Non-pigmented ciliary epithelial cell (primary cell): ENCODE data around the gene PSMD6.

Experiments used
- DNase-seq: peaks from one replicate; pipeline ENCODE4 v3.0.0-alpha.2; 2010; ENCODE audit warnings: low read depth

PSMD6 gene

DNA sequence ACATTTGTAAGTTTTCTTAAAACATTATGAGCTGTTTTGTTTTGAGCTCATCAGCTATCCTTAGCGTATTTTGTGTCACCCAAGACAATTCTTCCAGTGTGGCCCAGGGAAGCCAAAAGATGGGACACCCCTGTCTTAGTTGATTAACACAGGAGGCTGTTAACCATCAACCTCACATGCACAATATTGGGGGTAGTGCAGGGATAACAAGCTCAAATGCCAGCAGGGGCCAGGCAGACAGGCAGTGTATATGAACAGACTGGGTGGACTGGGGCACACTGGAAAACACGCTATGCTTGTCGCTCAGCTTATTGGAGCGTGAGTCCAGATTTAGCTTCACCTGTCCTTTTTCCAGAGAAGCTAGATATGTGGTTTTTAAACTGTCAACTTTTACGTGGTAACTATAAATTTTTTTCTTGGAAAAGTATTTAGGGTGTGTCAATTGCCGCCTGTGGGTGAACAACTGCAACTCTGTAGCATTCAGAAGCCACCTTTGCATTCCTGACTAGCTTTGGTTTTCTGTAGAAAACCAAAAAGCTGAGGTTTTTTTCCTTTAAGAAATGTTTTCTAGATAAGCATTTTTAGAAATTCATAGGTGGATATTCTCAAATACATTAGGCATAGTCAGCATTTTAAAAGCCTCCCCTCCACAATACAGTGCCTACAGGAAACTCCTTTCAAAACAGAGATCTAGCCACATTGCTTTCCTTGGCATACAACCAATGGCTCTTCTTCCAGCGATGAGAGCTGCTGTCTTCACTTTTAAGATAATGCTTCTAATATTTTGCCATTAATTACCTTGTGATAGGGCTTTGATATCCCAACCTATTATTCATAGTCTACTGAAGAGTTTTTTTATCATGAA is 14.6 kb downstream of the PSMD6 start:
- DNase-seq = no peak

DNA sequence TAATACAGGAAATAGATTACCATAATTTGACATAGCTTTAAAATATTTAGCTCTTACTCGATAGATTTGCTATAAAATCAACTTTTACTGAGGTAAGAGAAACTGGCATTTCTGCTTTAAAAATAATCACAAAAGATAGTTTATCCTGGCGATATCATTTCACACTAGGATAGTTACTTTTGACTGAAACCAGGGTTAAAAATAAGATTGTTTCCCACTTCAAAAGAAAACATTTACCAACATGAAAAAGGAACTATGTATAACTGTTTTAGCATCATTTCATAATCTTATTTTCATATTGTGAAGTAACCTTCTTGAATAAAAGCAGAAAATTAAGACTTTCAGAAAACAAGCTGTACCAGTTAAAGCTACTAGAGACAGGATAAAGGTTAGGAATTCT is 15.3 kb downstream of the PSMD6 start:
- DNase-seq = no peak

DNA sequence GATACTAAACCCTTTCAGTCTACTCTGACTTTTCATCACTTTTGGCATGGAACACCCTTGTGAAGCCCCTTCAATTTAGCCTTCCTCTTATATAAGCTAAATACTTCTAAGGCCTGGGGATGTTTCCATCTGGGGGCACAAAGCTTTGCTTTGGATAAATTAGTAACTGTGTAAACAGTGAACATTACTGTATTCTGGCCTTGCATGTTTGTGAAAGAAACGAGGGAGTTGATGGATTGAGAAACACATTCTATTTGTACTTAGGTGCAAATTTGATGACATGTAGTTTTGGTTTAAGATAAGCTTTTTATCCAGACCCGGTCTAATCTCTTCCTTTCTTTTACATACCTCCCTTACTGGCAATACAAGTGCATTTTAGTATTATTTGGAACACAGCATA is 19.7 kb downstream of the PSMD6 start:
- no peak for DNase-seq

DNA sequence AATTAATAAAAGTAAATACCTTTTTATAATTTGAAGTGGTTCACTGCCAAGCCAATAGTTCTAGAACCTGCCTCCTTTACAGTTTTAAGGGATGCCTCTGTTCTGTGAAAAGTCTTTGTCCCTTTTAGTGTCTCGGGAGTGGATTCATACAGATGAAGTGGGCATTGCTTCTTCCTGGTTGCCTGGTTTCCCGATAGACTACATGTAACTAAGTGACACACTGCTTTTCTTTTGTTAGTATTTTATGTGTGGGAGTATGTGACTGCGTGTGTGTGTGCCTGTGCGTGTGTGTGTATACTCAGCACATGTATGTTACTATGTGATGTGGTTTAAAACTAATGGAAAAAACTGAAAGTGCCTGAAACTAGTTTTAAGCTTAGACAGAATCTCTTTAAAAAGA is 21.1 kb downstream of the PSMD6 start:
- DNase-seq = no peak

DNA sequence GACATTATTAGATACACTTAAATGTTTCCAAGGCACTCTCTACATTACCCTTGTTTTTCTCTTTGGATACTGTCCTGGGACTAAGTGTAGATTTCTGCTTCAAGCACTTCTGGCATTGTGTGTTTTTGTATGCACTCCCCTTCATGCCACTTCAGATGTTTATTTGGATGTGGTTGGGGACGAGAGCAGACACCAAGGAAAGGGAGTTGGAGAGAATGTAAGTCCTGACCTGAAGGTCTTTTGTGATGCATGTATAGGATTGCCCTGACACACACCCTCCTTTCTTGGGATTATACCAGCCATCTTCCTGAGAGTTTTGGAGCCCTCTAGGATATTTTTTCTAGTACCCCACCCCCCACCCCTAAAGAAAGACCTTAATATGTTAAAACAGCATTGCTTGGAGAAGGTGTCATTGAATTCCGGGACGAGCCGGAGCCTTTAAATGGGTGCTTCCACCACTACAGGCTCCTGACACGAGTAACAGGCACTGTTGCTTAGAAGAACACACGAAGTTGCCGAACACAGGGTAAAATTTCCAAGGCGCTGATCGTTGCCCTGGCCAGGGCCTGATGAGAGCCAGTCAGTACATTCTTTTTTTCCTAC is 22.7 kb downstream of the PSMD6 start:
- DNase-seq = no peak

DNA sequence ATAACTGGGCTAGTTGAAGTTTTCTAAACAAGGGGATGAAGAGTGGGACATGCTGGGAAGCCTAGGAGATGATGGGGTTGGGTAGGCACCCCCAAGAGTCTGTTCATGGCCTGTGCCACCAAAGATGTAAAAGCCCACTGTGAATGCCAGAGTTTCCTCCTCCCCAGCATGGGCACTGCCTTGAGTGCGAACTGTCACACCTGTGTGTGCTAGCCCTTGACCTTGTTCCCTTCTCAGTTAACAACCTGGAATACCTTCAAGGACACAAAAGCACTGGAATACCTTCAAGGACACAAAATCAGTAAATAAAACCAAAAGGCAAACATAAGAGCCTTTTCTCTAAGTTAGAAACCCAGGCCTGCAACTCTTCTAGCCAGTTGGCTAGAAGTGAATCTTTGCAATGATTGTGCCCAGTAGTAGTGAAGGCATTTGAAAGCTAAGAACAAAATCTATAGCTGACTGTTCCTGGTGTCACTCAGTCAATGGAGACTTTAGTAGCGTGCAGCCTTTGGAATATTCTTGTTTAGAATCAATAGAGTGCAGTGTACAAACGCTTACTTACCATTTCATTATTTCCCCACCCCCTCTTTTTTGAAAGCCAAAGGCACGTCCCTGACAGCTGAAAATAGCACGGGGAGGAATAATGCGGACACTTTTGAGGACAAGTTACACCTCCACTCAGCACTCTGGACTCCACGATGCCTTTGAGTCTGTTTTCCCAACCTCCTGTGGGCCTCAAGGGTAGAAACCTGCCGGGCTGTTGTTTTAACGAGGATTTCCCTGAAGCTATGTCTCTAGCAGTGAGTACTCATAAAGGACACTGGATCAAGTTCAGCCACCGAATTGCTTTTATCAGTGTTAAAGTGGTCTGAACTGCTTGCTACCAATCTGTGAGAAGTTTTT is 24.2 kb downstream of the PSMD6 start:
- no peak for DNase-seq

DNA sequence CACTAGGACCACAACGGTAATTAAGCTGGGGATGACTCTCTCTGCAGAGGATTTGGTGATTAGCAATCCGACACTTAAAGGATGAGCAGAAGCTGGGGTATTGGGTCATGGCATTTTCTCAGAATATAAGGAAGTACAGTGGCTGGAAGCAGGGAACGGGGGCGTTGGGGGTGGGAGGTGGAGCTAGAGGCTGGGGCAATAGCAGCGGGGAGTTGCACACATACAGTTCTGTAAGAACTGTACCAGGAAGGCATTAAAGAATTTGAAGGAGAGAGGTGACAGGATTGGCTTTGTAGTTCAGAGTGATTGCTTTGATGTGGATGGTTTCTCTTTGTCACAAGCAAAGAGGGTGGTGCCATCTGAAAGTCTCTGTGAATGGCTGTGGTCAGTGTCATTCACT is 28.2 kb downstream of the PSMD6 start:
- no peak for DNase-seq

DNA sequence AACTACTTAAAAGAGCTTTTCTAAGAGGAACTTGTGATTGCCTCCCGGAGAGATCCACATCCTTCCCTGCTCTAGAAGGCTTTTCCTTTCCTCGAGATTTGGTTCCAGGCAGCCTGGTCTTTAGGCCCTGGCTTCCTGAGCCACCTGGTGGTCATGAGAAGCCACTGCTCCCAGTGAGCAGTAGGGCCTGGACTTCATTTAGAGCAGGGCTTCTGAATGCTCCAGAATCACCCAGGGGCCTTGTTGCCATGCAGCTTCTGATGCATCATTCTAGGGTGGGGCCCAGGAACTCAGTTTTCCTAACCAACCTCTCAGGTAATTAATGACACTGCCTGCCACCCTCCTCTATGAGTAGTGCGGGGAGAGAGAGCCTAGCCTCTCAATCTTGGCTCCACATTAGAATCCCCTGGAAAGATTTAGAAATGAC is 29.6 kb downstream of the PSMD6 start:
- no peak for DNase-seq

DNA sequence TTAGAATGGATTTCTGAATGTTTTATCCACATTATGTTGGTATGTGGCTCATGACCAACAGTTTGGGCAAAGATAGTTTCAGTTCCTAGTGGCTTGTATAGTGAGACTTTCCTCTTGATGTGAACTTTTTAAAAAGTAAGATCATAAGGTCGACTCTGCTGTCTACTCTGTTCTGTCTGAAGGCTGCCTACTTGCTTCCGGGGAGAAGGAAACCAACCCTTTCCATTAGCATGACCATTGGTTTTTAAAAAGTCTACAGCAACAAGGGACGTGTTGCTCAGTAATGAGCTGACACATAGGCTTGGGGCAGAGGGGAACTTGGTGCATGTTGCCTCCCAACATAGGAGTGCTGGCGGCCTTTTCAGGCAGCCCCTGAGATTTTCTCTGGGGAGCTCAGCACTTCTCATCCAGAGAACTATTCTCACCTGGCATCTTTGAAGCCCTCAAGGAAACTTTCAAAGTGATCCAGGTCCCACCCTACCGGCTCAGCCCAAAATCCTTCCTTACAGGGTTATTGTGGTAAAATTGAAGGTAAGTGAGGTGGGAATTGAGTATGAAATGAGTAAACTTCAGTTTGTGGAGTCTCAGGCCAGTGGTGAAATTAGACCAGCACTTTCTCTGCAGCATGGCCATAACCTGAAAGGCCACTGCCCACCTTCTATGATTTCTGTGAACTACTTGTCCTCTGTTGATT is 30.6 kb downstream of the PSMD6 start:
- no peak for DNase-seq

DNA sequence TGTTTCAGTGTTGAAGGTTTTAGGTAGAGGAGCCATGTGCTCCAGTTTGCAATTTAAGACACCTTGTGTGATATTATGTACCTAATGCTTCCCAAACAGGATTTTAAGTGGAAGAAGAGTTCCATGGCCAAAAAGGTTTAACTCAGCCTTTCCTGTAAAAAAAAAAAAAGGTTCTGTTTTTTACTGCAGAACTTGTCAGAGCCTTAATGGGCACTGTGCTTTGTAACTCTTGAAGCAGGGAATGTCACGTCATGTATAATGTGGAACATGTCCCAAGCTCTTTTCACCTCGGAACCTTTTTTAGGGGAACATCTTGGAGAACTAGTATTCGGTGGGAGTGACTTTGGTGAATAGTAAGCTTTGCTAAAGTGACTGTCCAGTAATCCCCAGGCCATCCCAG is 31.6 kb downstream of the PSMD6 start:
- DNase-seq = no peak

DNA sequence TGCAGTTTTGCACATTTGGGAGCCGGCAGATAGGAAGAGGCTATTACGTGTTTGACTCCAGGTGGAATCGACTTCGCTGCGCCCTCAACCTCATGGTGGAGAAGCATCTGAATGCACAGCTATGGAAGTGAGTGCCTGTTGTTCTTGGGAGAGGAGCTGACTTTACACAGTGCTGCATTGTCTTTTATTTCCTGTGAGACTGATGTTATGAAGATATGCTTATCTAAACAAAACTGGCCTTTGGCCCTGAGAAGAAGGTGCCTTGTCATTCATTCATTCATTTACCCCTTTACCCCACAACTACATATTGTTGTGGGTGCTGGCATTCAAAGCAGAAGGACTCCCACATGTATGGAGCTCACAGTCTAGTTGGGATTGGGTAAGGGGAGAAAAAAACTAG is 32.6 kb downstream of the PSMD6 start:
- DNase-seq = no peak

DNA sequence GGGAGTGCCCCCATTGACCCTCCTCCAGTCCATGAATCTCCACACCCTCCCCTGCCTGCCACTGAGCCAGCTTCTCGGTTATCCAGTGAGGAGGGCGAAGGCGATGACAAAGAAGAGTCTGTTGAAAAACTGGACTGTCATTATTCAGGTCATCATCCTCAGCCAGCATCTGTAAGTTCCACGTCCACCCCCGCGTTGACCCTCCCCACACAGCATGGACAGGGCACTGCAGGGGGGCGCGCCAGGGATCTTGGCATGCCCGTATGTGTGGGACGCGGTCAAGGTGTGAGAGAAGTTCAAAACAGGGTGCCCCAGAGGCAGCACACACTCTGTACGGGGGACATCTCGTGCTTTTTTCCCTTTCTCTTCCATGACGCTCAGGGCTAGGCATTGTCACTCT is 33.1 kb downstream of the PSMD6 start:
- no peak for DNase-seq

DNA sequence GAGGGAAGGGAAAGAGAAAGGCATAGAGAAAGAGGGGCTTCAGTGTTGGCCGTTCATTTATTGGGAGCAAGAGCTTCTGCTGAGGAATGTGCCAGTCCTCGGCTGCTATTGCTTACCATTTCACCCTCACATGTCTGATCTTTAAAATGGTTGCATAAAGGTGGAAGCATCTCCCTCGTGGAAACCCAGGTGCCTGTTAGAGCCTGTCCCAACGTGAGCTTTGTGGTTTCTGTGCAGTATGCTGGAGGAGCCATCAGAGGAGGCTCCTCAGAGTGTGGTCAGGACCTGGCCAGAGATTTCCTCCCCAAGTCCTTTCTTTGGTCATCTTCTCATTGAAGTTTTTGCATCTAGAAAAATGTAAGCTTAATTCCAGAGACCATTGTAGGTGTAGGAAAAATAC is 34.4 kb downstream of the PSMD6 start:
- DNase-seq = no peak

DNA sequence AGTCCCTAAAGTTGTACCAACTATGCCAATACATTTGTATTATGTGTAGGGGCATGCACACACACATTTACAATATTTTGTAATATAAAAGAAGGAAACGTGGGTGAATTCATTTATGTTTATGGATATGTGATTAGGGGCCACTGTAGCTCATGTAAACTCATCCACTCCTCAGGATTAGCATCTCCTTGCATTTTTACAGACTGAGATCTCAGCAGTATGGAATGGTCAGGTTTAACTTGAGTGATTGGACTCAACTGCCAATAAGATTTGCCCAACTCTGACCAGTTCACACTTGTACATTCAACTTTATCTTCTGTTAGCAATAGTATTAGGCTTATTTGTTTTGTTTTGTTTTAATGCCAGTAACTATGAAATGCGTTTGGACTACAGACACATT is 36.5 kb downstream of the PSMD6 start:
- DNase-seq = no peak

DNA sequence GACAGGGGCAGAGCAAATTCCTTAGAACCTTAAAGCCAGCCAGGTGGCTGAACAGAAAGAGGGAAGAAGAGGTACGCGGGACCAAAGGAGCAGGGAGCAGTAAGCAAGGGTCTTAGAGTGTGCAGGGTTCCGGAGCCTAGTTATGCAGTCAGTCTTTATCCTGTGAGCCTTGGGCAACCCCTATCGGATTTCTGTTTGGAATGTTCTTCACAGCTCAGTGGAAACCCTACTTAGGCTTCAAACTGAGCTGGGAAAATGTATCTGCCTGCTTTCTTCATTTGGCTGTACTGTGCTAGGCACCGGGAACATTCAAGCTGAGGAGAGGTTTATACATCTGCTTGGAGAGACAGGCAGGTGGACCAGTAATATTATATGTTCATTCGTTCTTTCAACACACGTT is 37.1 kb downstream of the PSMD6 start:
- no peak for DNase-seq

DNA sequence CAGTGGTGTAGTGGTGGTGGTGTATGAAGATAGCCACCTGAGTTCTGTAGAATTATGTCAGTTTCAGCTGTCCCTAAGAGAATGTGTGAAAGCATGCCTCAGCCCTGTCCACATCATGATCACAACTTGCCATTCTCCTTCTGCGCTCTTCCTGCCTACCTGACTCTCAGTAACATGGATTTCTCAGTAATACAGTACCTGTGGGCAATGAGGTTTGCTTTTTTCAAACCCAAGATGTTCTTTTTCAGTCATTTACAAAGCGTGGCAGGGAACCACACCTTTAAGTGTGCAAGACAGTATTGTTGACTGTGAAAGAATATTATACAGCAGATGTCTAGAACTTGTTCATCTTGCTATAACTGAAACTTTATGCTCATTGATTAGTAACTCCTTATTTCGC is 38.9 kb downstream of the PSMD6 start:
- no peak for DNase-seq

DNA sequence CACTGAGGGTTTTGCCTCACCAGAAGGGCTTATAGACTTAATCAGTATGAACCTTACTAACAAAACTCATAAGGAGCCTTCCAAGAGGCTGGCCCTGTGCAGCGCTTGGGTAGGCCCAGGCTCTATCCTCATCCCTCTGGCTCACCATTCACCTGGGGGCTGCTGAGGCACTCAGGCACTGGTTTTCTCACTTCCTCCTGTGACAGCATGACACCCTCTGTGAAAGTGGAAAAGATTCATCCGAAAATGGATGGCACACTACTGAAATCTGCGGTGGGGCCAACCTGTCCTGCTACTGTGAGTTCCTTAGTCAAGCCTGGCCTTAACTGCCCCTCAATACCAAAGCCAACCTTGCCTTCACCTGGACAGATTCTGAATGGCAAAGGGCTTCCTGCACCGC is 41.3 kb downstream of the PSMD6 start:
- no peak for DNase-seq

DNA sequence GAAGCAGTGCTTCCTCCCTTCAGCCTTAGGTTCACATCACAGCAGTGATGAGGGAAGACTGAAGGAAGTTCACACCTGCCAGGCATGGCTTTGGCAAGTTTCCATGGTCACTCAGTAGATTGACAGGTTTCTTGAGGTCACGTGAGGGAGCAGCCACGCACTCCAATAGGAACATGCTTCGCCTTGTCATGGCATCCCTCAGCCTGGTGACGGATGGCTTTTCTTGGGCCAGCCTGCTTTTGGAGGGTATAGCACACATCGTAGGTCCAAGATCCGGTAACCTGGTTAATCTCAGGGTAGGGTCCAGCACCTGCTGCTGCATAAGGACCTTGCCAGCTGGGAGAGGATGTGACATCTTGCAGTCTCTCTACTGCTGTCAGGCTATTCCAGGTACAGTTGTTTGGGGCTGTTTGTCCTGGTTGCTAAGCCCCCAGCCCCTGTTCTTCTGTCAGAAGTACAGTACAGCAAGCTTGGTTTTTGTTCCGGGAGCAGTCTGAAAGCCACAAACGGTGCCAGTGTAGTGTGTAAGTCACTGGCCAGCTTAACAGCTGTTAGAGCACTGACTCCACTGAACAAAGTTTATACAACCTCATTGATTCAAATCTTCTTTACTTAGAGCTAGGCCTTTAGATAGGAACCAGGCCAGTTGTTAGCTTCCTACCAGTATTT is 42.3 kb downstream of the PSMD6 start:
- no peak for DNase-seq

DNA sequence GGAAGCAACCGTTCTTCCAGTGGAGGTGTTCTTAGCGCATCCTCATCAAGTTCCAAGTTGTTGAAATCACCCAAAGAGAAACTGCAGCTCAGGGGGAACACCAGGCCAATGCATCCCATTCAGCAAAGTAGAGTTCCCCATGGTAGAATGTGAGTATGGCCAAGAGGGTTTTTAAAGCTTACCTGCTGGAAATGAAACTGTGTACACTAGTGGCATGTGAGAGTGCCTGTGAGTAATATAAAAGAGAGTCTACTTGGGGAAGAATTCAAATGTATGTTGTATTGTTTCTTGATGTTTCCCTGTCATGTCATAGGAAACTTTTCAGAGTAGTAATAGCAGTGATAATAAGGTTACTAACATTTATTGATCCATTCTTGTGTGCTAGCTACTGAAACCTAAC is 43.3 kb downstream of the PSMD6 start:
- DNase-seq = no peak

DNA sequence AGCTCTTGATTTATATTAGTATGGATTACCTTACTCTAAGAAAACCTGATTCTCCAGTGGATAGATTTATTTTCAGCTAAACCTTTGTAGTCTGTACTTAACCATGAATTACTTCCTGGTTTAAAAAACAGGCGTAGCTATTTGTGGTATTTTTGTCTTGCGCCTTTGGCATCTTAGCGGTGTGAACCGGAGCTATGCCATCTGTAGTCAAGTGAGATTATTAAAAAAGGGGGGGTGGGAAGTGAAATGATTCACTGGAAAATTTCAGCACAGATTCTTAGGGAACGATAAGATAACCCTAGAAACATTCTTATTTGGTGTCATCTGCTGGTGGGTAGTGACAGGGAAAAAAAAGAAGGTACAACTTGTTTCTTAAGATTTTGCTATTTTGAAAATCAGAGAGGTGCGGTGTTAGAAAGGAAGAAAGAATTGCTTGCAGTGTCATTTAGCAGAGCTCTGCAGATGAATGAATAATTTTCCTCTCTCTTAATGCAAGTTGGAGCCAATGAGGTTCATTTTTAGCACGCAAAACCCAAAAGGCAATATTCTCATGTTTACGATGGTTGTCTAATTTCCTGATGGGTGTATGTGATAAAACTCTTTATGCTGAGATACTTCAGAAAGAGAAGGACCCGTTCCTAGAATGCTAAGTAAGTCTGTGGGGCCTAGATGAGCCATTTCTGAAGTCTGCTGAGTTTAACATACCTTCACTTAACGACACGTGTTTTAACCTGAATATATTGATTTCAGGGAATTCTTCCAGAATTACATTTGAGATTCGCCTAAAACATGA is 44.0 kb downstream of the PSMD6 start:
- no peak for DNase-seq

DNA sequence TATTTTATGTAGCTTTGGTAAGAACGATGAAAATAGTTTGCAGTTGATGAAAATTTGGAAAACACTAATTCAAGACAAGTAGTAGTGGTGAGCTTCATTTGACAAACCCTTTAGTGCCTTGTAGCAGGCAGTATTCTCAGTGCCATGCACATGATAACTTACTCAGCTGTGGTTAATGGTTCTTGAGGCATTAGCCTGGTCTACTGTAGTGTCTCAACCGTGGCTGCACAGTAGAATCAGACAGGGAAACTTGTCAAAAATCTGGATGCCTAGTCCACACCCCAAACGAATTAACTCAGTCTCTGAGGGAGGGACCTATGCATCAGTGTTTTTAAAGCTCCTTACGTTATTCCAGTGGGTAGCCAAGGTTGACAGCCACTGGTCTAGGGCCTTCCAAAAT is 45.4 kb downstream of the PSMD6 start:
- no peak for DNase-seq
